ENCODE measurements around the gene VWDE. TPM values are rescaled to one million over a fixed set of nuclear protein-coding genes. Genes with fewer than 3 reads are reported as not detected.
A peak's percentile ranks its signal among the peaks of the same experiment; 100 is the strongest.
"Not testable (repeated sequence)": the region's sequence is repeated elsewhere in the genome, so short reads cannot be mapped to it uniquely, and the experiment has no call there.

The VWDE gene
- 3.1 and 4.0 TPM in 2 replicates for total RNA-seq (2014; rRNA removed; shearing (Covaris generic))
- polyA plus RNA-seq (2014; cell fraction: nucleus; rRNA removed): 9.3 and 21.8 TPM in 2 replicates

- DNase-seq (ENCODE audit: extremely low read depth, low read depth): peak; percentile 24
Observed at GRCh38 chr7:12403287-12404181, at the start of gene VWDE. Gene VWDE, minus strand, starts transcription at chr7:12403865. Its CDS starts 149 bp downstream, at chr7:12403716.

- not testable (repeated sequence) for DNase-seq (ENCODE audit: extremely low read depth, low read depth)
Observed at GRCh38 chr7:12453136-12453535, 49.5 kb upstream of the VWDE start.

GRCh38 chr7:12450615-12451014 lies 47.0 kb upstream of the VWDE start:
- DNase-seq (ENCODE audit: extremely low read depth, low read depth): no peak

- no peak for DNase-seq (ENCODE audit: extremely low read depth, low read depth)
Observed at GRCh38 chr7:12444785-12445184, 41.1 kb upstream of the VWDE start.

- DNase-seq (ENCODE audit: extremely low read depth, low read depth): no peak
Observed at GRCh38 chr7:12440229-12440628, 36.6 kb upstream of the VWDE start.

- DNase-seq (ENCODE audit: extremely low read depth, low read depth): no peak
Observed at GRCh38 chr7:12436896-12437535, 33.4 kb upstream of the VWDE start.

GRCh38 chr7:12436126-12436525 lies 32.5 kb upstream of the VWDE start:
- no peak for DNase-seq (ENCODE audit: extremely low read depth, low read depth)

GRCh38 chr7:12434012-12434642 lies 30.5 kb upstream of the VWDE start:
- DNase-seq (ENCODE audit: extremely low read depth, low read depth): no peak

- DNase-seq (ENCODE audit: extremely low read depth, low read depth): no peak
Observed at GRCh38 chr7:12431886-12432556, 28.4 kb upstream of the VWDE start.

GRCh38 chr7:12425311-12425710 lies 21.6 kb upstream of the VWDE start:
- DNase-seq (ENCODE audit: extremely low read depth, low read depth): no peak

- no peak for DNase-seq (ENCODE audit: extremely low read depth, low read depth)
Observed at GRCh38 chr7:12423997-12424745, 20.5 kb upstream of the VWDE start.

- DNase-seq (ENCODE audit: extremely low read depth, low read depth): peak; percentile 32
Observed at GRCh38 chr7:12423355-12423996, 19.8 kb upstream of the VWDE start.

- peak; percentile 19 for DNase-seq (ENCODE audit: extremely low read depth, low read depth)
Observed at GRCh38 chr7:12422554-12423320, 19.1 kb upstream of the VWDE start.

- DNase-seq (ENCODE audit: extremely low read depth, low read depth): no peak
Observed at GRCh38 chr7:12418452-12418851, 14.8 kb upstream of the VWDE start.

- DNase-seq (ENCODE audit: extremely low read depth, low read depth): no peak
Observed at GRCh38 chr7:12415072-12415471, 11.4 kb upstream of the VWDE start.

GRCh38 chr7:12412407-12412806 lies 8.7 kb upstream of the VWDE start:
- no peak for DNase-seq (ENCODE audit: extremely low read depth, low read depth)

GRCh38 chr7:12410523-12410922 lies 6.9 kb upstream of the VWDE start:
- no peak for DNase-seq (ENCODE audit: extremely low read depth, low read depth)

- no peak for DNase-seq (ENCODE audit: extremely low read depth, low read depth)
Observed at GRCh38 chr7:12409097-12409711, 5.5 kb upstream of the VWDE start.

All from NCI-H460 (cell line).